Activated naive CD8-positive, alpha-beta T cell treated with anti-CD3 and anti-CD28 coated beads for 36 hours (primary cell): ENCODE measurements around the gene SLC1A7. TPM values are rescaled to one million over a fixed set of nuclear protein-coding genes. Genes with fewer than 3 reads are reported as not detected.

Source experiments
- DNase-seq: peaks from one replicate; pipeline ENCODE4 v3.0.0; 2021
- H3K27ac Mint-ChIP-seq: one replicate; pipeline ENCODE4 v1.8.0; 2022; ENCODE audit warnings: mild to moderate bottlenecking, moderate library complexity, mixed read lengths
- H3K27me3 Mint-ChIP-seq: one replicate; pipeline ENCODE4 v1.8.0; 2022; ENCODE audit warnings: mild to moderate bottlenecking, mixed read lengths
- H3K36me3 Mint-ChIP-seq: one replicate; pipeline ENCODE4 v1.8.0; 2021; ENCODE audit warnings: mild to moderate bottlenecking, mixed read lengths
- H3K4me1 Mint-ChIP-seq: one replicate; pipeline ENCODE4 v1.8.0; 2021; ENCODE audit warnings: mixed read lengths
- H3K4me3 Mint-ChIP-seq: one replicate; pipeline ENCODE4 v1.8.0; 2022; ENCODE audit warnings: mild to moderate bottlenecking, moderate library complexity, mixed read lengths
- H3K9me3 Mint-ChIP-seq: one replicate; pipeline ENCODE4 v1.8.0; 2022; ENCODE audit warnings: mixed read lengths
- total RNA-seq, 2 experiments: library from RNA; stranded (reverse); gene quantifications; one replicate each; pipeline ENCODE4 v1.2.3, GENCODE V29; 2021

SLC1A7 gene
- total RNA-seq, 2 experiments from 2014 or later, result not detected

DNA sequence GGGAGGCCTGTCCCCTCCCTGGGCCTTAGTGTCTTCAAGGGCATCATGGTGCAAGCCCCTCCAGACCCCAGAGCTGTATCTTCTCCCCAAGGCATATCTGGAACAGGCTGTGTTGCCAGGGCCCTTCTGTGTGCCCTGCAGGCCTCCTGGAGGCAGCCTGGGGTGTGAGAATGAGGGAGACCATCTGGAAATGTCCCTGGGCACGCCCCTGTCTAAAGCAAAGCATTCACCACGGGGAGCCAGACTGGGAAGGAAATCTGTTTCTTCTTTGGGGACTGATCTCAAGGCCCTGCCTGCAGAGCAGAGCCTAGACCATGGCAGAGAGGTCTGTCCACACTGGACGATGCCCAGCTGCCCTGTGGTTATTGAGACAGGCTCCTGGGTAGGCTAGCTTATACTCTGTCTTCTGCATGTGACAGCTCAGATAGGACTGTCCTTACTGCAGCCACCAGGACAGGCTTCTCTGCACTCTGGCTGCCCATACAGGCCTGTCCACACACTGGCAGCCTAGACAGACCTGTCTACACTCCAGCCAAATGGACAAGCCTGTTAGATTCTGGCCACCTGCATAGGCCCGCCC, 55.9 kb downstream of the SLC1A7 start:
- Mint-ChIP-seq H3K27me3 (no peaks in the 10 kb centered on the region), H3K9me3 (no peaks in the 10 kb centered on the region), H3K27ac (no peak overlapping the region), H3K4me3 (no peak overlapping the region), H3K36me3 (no peaks in the 10 kb centered on the region), H3K4me1 (no peaks in the 10 kb centered on the region)
- no peak for DNase-seq

DNA sequence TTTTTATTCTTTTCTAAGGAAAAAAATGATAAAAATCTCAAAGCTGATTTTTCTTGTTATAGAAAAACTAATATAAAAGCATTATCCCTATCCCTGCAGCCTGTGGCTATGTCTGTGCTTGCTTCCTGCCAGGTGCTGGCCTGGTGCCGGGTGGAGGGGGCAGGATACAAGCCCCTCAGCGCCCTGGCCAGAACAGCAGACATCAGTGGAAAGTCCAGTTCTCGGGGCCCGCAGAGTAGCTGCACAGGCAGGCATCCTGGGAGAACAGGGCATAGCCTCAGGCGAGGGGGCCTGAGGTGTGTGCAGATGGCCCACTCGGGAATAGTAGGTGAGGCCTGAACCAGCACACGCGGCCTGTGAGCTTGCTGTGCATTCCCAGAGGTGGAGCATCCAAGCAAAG, 57.0 kb downstream of the SLC1A7 start:
- H3K27ac Mint-ChIP-seq, result no peak overlapping the region
- no peaks in the 10 kb centered on the region for H3K9me3 Mint-ChIP-seq
- no peaks in the 10 kb centered on the region for H3K27me3 Mint-ChIP-seq
- no peaks in the 10 kb centered on the region for H3K36me3 Mint-ChIP-seq
- H3K4me1 Mint-ChIP-seq, result no peaks in the 10 kb centered on the region
- H3K4me3 Mint-ChIP-seq, result no peak overlapping the region
- DNase-seq, result no peak

DNA sequence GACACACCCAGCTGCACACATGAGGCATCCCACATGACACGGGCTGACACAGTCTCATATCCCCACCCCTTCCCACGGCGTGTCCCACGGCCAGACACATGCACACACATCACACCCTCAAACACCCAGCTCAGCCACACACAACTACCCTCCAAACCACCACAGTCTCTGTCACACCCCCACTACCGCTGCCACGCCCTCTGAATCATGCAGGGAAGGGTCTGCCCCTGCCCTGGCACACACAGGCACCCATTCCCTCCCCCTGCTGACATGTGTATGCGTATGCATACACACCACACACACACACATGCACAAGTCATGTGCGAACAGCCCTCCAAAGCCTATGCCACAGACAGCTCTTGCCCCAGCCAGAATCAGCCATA, 57.9 kb downstream of the SLC1A7 start:
- Mint-ChIP-seq H3K9me3 (no peaks in the 10 kb centered on the region), H3K27ac (no peak overlapping the region)

DNA sequence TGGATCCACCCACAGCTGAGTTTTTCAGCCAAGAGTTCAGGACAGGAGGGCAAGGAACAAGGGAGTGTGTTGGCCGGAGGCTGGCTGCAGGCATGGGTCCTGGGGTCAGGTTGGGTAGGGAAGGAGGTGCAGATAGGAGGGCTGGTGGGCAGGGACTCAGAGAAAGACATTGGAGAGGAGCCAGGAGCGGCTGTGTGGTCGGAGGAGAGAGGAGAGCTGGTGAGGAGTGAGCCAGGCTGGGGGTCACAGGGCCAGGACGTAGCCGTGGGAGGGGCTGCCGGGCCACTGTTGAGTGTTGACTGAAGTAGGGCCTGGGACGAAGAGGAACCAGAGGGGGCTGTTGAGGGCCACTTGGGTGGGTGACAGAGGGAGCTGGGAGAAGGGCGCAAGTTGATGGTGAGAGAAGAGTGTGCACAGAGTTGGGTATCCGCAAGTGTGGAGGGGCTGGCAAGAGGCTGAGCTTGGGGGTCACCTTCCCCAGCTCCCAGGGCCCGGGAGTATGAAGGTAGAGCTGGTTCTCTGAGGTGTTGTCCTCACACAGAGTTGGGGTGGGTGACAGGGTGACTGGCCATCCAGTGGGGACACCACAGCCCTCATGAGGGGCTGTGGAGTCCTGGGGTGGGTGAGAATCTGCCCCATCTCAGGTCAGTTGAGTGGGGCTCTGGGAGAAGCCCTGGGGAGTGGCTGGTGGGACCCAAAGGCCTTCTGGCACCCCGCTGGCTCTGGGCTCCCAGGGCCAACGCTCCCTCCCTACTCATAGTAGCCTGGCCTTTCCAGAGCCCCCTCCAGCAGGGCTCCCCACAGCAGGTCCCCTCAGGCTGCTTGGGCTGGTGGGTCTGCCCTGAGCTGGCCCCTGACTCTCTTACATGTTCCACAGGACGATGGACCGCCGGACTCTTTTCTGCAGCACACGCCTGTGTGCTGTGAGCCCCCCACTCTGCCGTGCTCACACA, 58.5 kb downstream of the SLC1A7 start:
- Mint-ChIP-seq H3K9me3 (no peaks in the 10 kb centered on the region), H3K4me1 (no peaks in the 10 kb centered on the region), H3K4me3 (no peak overlapping the region), H3K27ac (no peak overlapping the region), H3K27me3 (no peaks in the 10 kb centered on the region), H3K36me3 (no peaks in the 10 kb centered on the region)
- DNase-seq, result no peak

More for the DNA sequence above, 57.9 kb downstream of the SLC1A7 start:
- H3K4me1 Mint-ChIP-seq, result no peaks in the 10 kb centered on the region
- no peak overlapping the region for H3K4me3 Mint-ChIP-seq
- DNase-seq, result no peak
- H3K36me3 Mint-ChIP-seq, result no peaks in the 10 kb centered on the region
- H3K27me3 Mint-ChIP-seq, result no peaks in the 10 kb centered on the region

DNA sequence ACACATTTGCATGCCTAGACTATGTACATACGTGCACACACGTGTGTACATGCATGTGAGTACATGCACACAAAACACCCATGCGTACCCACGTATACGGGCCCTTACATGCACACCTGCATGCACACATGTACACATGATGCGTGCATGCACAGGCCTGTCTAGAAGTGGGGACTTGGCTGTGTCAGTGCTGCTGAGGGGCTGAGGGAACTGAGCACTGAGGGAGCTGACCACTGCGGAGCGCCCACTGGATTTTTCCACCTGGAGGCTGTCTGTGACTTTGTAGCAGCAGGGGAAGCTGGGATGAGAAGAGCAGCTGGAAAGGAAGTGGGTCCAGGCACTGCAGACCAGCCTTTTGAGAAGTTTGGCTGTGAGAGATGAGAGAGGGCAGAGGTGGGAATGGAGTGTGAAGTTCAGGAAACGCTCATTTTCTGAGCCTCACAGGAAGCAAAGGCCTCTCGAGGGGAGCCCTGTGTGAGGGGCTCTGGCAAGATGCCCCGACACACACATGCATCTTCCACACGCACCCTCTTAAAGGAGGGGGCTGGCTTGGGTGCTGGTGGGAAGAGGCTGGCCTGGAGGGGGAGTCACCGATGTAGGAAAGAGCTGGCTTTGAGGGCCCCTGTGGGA, 59.5 kb downstream of the SLC1A7 start:
- no peaks in the 10 kb centered on the region for H3K4me1 Mint-ChIP-seq
- no peak overlapping the region for H3K4me3 Mint-ChIP-seq
- H3K36me3 Mint-ChIP-seq, result no peaks in the 10 kb centered on the region
- H3K27ac Mint-ChIP-seq, result no peak overlapping the region
- DNase-seq, result no peak
- no peaks in the 10 kb centered on the region for H3K9me3 Mint-ChIP-seq
- H3K27me3 Mint-ChIP-seq, result no peaks in the 10 kb centered on the region

DNA sequence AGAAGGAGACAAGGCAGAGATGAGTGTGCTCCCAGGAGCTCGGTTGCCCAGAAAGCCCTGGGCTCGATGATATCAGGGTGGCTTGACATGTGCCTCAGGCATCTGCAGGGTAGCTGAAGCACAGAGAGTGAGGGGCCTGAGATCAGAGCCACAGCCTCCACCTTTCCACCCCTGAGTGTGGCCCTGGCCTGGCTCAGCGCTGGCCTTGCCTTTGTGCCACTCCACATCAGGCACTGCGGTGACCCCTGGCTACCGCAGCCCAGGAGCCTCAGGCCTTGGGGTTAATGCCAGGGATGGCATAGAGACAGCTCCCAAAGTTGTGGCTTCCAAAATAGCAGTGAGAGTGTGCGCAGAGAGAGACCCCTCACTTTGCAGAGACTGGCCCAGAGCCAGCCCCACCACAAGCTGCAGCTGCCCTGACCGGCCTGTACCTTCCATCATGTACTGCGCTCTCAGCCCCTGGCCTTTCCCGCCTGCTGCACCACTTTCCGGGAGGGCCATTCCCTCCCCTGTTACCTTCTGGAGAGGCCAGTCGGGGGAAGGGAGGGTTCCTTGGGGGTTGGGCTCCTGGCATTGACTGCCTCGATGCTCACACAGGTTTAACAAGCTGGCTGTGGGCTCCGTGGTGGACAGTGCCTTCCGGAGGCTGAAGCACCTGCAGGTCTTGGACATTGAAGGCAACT, 60.9 kb downstream of the SLC1A7 start:
- Mint-ChIP-seq H3K36me3 (no peaks in the 10 kb centered on the region), H3K9me3 (no peaks in the 10 kb centered on the region), H3K27me3 (no peaks in the 10 kb centered on the region), H3K27ac (no peak overlapping the region), H3K4me3 (no peak overlapping the region), H3K4me1 (no peaks in the 10 kb centered on the region)
- DNase-seq, result no peak

DNA sequence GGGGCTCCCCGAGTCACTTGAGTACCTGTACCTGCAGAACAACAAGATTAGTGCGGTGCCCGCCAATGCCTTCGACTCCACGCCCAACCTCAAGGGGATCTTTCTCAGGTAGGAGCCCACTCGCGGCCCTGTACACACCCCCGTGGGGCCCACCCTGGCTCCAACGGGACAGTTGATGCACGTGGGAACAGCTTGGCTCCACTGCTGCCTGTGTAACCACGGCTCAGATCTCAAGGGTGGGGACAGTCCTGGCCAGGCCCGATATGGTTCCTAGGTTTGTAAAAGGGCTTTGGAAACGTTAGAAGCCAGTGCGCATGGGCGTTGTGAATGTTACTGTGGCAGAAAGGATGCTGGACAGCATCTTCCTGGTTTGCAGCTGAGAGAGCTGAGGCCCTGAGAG, 61.7 kb downstream of the SLC1A7 start:
- Mint-ChIP-seq H3K27me3 (no peaks in the 10 kb centered on the region), H3K27ac (no peak overlapping the region), H3K9me3 (no peaks in the 10 kb centered on the region), H3K4me3 (no peak overlapping the region), H3K4me1 (no peaks in the 10 kb centered on the region), H3K36me3 (no peaks in the 10 kb centered on the region)
- no peak for DNase-seq

DNA sequence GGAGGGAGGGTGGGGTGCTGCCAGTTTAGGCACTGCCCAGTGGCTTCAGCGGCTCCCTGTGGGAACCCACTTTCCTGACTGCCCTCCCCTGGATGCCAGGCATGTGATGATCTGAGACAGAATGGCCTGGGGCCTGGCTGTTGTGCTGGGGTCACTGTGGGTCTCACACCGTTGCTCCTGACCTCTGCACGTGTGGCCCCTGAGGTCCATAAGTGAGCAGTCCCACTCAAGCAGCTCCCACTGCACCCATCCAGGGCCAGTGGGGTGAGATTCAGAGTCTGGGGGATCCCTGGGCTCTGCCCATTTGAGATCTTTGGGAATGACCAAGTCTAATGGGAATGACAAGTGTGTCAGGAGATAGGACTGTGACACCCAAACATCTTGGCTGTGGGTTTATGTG, 62.4 kb downstream of the SLC1A7 start:
- no peak overlapping the region for H3K4me3 Mint-ChIP-seq
- DNase-seq, result no peak
- no peaks in the 10 kb centered on the region for H3K36me3 Mint-ChIP-seq
- no peak overlapping the region for H3K27ac Mint-ChIP-seq
- H3K9me3 Mint-ChIP-seq, result no peaks in the 10 kb centered on the region
- no peaks in the 10 kb centered on the region for H3K4me1 Mint-ChIP-seq
- H3K27me3 Mint-ChIP-seq, result no peaks in the 10 kb centered on the region

DNA sequence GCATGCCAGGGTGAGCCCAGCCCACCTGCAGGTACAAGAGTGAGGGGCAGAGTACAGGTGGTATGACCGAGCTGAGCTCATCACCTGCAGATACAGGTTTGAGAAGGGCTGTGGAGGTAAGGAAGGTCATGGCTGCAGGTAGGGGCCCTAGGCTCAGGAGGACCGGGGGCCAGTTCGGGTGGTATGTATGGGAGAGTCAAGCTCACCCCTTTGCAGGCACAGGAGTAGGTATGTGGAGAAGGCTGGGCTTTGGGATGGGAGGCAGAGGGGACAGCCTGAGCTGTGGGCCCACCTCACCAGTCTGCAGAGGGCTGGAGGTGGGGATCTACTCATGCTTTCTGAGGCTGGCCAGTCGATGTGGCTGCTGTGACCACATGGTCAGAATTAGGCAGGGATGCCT, 63.2 kb downstream of the SLC1A7 start:
- H3K4me3 Mint-ChIP-seq, result no peak overlapping the region
- H3K36me3 Mint-ChIP-seq, result no peaks in the 10 kb centered on the region
- H3K9me3 Mint-ChIP-seq, result no peaks in the 10 kb centered on the region
- no peak for DNase-seq
- H3K4me1 Mint-ChIP-seq, result no peaks in the 10 kb centered on the region
- H3K27ac Mint-ChIP-seq, result no peak overlapping the region
- H3K27me3 Mint-ChIP-seq, result no peaks in the 10 kb centered on the region

DNA sequence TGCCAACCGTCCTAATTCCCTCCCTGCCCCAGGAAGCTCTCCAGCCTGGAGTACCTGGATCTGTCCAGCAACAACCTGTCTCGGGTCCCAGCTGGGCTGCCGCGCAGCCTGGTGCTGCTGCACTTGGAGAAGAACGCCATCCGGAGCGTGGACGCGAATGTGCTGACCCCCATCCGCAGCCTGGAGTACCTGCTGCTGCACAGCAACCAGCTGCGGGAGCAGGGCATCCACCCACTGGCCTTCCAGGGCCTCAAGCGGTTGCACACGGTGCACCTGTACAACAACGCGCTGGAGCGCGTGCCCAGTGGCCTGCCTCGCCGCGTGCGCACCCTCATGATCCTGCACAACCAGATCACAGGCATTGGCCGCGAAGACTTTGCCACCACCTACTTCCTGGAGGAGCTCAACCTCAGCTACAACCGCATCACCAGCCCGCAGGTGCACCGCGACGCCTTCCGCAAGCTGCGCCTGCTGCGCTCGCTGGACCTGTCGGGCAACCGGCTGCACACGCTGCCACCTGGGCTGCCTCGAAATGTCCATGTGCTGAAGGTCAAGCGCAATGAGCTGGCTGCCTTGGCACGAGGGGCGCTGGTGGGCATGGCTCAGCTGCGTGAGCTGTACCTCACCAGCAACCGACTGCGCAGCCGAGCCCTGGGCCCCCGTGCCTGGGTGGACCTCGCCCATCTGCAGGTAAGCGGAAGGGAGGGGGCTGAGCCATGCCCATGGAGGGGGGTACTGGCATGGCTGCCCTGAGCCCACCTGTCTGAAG, 63.9 kb downstream of the SLC1A7 start:
- H3K9me3 Mint-ChIP-seq, result no peaks in the 10 kb centered on the region
- no peaks in the 10 kb centered on the region for H3K27me3 Mint-ChIP-seq
- H3K4me1 Mint-ChIP-seq, result no peaks in the 10 kb centered on the region
- no peak overlapping the region for H3K4me3 Mint-ChIP-seq
- no peaks in the 10 kb centered on the region for H3K36me3 Mint-ChIP-seq
- DNase-seq, result no peak
- H3K27ac Mint-ChIP-seq, result no peak overlapping the region

DNA sequence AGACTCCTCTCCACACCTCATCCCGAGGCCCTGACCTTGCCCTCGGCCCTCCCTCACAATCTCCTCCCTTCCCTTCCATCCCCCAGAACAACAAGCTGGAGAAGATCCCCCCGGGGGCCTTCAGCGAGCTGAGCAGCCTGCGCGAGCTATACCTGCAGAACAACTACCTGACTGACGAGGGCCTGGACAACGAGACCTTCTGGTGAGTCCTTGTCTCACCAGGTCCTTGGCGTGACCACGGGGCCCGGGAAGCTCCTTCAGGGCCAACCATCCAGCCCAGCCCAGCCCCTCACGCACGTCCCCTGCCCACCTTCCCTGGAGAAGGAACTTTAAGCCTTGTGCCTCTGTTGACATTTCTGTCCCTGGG, 64.9 kb downstream of the SLC1A7 start:
- H3K9me3 Mint-ChIP-seq, result no peaks in the 10 kb centered on the region
- no peak overlapping the region for H3K27ac Mint-ChIP-seq
- H3K4me1 Mint-ChIP-seq, result no peaks in the 10 kb centered on the region
- DNase-seq, result no peak
- no peak overlapping the region for H3K4me3 Mint-ChIP-seq
- H3K36me3 Mint-ChIP-seq, result no peaks in the 10 kb centered on the region
- H3K27me3 Mint-ChIP-seq, result no peaks in the 10 kb centered on the region

DNA sequence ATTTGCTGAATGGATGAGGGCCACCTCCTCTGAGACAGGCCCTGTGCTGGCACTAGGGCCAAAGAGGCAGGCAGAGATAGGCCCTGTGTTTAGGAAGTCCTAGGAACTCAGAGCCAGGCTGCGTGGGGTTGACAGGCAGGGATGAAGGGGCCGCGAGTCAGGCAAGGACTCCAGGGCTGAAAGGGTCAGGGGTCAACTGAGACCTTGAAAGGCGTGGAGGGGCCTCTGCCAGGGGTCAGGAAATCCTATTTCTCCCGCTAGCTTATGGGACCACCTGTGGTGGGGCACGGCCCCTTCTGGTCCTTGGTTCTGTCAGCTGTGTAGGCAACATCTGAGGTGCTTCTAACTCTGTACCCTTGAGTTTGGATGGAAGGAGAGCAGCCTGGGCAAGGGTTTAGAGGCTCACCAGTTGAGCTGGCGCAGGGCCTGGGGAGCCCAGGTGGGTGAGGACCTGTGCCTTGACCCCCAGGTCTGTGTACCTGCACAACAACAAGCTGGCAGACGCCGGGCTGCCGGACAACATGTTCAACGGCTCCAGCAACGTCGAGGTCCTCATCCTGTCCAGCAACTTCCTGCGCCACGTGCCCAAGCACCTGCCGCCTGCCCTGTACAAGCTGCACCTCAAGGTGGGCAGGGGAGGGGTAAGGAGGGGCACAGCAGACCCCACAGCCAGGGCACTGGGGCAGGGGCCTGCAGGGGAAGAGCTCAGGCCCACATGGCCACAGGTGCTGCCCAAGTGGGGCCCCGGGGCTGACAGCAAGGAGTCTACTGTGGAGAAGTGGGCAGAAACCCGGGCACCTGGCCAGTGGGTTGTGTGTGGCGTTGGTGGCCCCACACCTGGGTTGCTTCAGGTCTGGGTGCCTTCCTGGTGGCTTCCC, 65.5 kb downstream of the SLC1A7 start:
- no peaks in the 10 kb centered on the region for H3K27me3 Mint-ChIP-seq
- H3K27ac Mint-ChIP-seq, result no peak overlapping the region
- H3K36me3 Mint-ChIP-seq, result no peaks in the 10 kb centered on the region
- no peak overlapping the region for H3K4me3 Mint-ChIP-seq
- DNase-seq, result no peak
- H3K9me3 Mint-ChIP-seq, result no peaks in the 10 kb centered on the region
- no peaks in the 10 kb centered on the region for H3K4me1 Mint-ChIP-seq

DNA sequence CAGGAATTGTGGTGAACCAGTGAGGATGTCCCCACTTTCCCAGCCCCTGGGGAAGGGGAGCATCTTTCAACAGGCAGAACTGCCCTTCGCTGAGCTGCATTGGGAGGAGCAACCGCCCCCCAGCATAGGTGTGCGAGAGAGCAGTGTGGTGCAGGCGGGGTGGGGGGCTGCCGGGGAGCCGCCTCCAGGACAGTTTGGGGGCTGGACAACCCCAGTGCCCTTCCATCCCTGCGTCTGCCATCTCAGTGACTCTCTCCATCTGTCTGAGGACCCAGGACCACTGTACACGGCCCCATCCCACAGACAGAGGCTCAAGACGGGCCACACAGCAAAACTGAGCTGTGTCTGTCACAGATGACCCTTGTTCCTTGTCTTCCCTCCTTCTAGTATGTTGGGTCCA, 66.3 kb downstream of the SLC1A7 start:
- Mint-ChIP-seq H3K27me3 (no peaks in the 10 kb centered on the region), H3K4me3 (no peak overlapping the region), H3K4me1 (no peaks in the 10 kb centered on the region), H3K36me3 (no peaks in the 10 kb centered on the region), H3K9me3 (no peaks in the 10 kb centered on the region), H3K27ac (no peak overlapping the region)
- DNase-seq, result no peak

DNA sequence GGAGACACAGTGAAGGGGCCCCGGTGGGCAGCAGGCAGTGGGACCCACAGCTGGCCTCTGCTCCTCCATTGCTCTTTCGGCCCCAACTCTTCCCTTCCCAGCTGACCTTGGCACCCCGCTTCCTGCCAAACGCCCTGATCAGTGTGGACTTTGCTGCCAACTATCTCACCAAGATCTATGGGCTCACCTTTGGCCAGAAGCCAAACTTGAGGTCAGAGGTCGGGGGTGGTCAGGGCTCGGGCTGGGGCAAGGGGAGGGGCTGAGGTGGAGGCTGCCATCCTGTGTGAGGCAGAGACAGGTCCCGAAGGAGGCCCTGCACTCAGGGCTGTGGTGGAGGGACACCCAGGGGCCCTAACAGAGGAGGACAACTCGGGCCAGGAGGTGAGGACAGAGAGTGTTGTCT, 66.7 kb downstream of the SLC1A7 start:
- no peaks in the 10 kb centered on the region for H3K9me3 Mint-ChIP-seq
- H3K4me1 Mint-ChIP-seq, result no peaks in the 10 kb centered on the region
- H3K27me3 Mint-ChIP-seq, result no peaks in the 10 kb centered on the region
- no peak for DNase-seq
- no peaks in the 10 kb centered on the region for H3K36me3 Mint-ChIP-seq
- no peak overlapping the region for H3K27ac Mint-ChIP-seq
- H3K4me3 Mint-ChIP-seq, result no peak overlapping the region
